Measurements from ENCODE around the gene MTHFD1.

MTHFD1 gene

GRCh38 chr14:64409126-64409920 lies 21.2 kb downstream of the MTHFD1 start:
- no peak for FAIRE-seq

DNA sequence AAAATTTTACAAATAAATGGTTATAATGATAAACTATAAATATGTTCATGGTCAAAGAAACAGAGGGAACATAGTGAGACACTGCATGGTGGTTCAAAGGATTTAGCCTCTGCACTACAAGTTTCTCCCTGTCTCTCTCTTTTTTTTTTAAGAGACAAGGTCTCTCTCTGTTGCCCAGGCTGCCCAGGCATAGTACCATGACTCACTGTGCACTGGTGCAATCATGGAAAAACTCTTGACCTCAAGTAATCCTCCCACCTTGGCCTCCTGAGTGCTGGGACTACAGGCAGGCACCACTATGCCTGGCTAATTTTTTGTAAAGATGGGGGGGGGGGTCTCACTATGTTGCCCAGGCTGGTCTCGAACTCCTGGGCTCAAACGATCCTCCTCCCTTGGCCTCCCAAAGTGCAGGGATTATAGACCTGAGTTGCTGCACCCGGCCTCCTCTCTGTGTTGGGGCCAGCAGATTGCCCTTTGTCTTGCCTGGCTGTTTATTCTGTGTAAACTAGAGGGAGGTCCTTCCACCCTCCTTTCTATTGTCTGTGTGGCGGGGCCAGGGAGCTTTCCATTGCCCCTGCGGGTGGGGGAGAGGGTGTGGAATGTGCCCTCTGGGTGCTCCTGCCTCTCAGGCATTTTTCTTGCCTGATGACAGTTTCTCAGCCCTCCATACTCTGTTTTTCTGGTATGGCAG lies 22.1 kb downstream of the MTHFD1 start:
- no peak for FAIRE-seq

DNA sequence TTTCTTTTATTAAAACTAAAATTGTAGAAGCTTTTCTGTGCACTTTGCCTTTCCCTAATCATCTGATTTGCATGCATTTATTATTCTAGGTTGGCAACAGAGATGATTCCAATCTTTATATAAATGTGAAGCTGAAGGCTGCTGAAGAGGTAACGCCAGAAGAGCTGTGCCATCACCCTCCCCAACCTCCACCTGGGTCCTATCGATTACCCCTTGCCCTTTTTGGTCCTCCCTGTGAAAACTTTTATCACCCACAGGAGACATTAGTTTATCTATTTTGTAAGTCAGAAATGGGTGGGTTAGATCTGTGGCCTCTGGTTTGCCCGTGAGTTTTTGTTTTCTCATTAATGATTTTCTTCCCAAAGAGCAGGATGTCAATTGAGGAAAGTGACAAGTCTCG lies 22.8 kb downstream of the MTHFD1 start:
- no peak for FAIRE-seq

DNA sequence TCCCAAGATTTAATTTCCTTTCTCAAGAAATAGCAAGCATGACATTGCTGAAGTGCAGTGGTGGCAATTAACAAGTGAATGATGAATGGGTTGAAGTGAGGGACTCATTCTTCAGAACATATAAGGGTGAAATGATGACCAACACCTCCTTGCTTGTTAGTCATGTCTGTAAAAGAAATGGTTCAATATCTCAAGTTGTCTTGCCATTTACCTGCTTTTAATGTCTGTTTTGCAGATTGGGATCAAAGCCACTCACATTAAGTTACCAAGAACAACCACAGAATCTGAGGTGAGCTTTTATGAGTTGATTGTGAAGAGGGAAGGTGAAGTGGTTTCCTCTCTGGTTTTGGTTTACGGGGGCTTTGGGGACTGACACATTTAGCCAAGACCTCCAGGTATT lies 24.1 kb downstream of the MTHFD1 start:
- FAIRE-seq: no peak

DNA sequence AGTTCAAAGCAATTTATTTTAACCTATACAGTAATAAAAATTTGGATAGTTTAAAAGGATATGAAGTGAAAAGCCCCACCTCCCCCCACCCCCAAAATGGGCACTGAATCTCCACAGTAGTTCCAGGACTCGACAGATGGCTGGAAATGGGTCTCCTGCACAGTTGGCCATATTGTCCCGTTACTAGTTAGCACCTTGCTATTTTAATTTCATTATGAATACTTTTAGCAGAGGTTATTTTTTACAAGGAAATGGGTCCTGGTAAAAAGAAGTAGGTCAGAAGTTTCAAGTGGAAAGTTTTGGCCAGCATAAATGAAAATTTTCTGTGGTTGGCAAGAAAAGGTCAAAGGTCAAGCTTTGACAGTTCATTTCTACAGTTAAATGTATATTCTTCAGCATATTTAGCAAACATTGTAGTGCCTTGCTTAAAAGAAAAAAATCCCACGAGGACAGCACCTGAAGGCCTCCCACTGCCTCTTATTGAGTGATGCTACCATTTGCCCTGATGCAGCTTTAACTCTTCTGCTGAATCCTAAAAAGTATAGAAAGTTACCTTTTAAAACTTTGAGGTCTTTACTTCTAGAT lies 28.3 kb downstream of the MTHFD1 start:
- no peak for FAIRE-seq

GRCh38 chr14:64417055-64417770 lies 29.1 kb downstream of the MTHFD1 start:
- FAIRE-seq: no peak

DNA sequence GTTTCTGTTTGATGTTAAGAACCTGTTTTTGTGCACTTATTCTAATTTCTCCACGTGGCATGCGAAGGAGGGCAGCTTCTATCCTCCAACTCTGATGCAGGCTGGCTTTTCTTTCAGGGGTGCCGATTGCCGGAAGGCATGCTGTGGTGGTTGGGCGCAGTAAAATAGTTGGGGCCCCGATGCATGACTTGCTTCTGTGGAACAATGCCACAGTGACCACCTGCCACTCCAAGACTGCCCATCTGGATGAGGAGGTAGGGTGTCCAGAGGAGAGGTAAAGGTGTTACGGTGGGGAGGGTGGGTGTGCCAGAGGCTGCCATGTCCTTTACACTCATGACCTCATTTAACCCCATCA lies 29.6 kb downstream of the MTHFD1 start:
- FAIRE-seq: no peak

GRCh38 chr14:64419003-64419402 lies 30.9 kb downstream of the MTHFD1 start:
- FAIRE-seq: no peak

GRCh38 chr14:64421166-64421565 lies 33.0 kb downstream of the MTHFD1 start:
- FAIRE-seq: no peak

- FAIRE-seq: no peak
Observed at GRCh38 chr14:64422005-64422404, 33.9 kb downstream of the MTHFD1 start.

- FAIRE-seq: no peak
Observed at GRCh38 chr14:64422756-64423155, 34.6 kb downstream of the MTHFD1 start.

- no peak for FAIRE-seq
Observed at GRCh38 chr14:64423987-64424386, 35.8 kb downstream of the MTHFD1 start.

DNA sequence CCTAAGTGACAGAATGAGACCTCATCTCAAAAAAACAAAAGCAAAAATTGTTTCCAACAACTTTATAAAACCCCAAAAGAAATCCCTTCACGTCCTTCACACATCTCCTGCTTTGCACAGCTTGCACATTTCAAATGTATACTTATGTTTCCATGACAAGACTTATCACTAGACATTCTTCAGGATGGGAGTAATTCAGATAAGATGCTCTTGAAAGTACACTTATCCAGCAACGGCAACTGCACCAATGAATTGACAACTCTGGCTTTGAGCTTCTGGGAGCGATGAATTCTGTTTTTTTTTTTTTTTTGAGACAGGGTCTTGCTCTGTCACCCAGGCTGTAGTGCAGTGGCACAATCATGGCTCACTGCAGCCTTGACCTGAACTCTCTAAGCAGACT lies 46.4 kb downstream of the MTHFD1 start:
- no peak for FAIRE-seq

DNA sequence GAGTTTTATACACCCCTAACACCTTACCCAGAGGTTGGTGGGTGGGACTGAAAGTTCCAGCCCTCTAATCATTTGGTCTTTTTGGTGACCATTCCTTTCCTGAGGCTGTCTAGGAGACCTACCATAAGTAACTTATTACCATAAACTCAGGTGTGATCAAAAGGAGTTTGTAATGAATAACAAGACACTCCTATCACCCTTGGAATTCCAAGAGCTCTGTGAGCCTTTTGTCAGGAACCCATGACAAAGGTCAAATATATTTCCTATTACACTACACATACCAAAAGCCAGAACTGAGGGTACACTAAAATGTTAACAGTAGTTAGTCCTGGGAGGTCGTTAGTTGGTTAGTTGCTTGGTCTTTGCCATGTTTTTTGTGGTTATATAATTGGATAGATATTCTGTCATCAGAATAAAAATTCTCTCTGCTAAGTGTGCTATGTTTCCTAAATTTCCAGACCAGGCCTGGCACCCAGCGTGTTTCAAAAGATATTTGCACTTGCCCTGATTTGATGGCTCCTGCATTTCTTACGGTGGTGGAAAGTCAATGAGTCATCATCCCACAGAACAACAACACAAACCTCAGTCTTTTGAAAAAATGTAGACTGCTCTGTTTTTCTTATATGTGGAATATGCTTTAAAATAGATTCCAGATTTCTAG lies 50.2 kb downstream of the MTHFD1 start:
- FAIRE-seq: no peak

GRCh38 chr14:64439141-64439540 lies 51.0 kb downstream of the MTHFD1 start:
- no peak for FAIRE-seq

GRCh38 chr14:64440494-64440893 lies 52.3 kb downstream of the MTHFD1 start:
- FAIRE-seq: no peak

- FAIRE-seq: no peak
Observed at GRCh38 chr14:64442300-64442988, 54.3 kb downstream of the MTHFD1 start.

DNA sequence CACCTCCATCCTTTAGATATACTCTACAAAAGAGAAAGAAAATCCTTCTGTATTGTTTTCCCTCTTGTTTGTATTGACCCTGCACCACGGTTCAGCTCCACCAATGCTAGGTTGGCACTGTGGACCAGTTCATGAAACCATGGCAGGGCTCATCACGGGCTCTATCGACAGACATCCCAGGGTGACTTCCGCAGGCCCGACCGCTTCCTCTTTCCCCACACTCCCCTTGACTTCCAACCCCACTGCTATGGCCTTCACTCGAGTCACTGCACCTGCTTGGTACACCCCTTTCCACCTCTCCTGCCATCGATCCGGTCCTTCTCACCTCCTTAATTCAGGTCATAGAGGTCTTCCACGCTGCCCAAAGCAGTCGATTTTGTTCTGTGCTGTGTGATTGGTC lies 56.0 kb downstream of the MTHFD1 start:
- no peak for FAIRE-seq

DNA sequence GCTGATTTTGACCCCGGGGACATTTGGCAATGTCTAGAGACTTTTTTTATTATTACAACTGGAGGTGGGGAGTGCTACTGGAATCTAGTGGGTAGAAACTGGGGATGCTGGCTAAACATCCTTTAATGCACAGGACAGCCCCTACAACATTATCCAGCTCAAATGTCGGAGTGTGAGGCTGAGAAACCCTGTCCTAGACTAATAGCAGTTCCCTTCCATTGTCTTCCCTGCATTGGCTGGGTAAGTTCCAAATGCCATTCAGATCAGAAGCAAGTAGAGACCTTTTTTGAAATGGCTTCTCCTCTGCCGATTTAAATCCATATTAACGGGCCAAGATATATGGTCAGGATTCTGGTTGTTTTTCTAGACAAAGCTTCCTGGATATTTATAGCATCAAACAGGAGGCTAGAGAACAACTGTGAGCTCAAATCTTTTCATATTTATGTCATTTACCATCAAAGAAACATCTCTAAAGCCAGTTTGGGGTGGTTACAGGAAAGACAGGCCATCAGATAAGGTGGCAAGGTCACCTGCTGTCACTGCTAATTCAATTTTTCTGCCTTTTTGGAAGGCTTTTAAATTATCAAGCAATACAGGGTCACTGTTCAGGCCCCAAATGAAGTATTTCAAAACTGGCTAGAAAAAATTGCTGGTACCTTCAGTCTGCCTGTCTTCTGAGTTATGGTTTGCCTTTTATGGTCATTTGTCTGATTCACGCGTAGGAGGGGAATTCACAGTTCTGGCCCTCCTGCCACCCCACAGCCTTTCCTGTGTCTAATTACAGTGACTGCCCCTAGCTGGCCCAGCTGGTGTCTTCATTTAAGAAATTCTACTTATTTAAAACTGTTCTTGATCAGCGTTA lies 57.1 kb downstream of the MTHFD1 start:
- FAIRE-seq: no peak

- no peak for FAIRE-seq
Observed at GRCh38 chr14:64447876-64448670, 59.9 kb downstream of the MTHFD1 start.

DNA sequence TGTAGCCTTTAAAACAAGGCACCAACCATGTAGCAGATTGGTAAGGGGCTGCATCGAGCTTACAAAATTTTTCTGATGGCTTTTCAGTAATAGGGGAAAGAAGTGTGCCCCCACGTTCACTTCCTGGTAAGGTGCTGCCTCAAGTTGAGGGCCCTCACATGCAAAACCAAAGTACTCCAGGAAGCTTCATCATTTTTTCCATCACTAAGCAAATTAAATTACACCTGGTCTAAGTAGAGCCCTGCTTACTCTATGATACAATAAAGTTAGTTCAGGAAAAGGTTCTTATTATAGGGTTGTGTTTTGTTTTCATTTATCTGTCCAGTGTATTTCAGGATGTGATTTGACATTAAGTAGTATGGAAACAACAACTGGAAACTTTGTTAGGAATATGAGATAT lies 62.1 kb downstream of the MTHFD1 start:
- no peak for FAIRE-seq
